AG08396 (cell line): ENCODE data around the gene OR52E6.

Experiments
- DNase-seq: peaks from one replicate; pipeline ENCODE4 v3.0.0; 2012; ENCODE audit warnings: low spot score, mixed read lengths

Gene OR52E6

GRCh38 chr11:5841797-5842196, at the start of gene OR52E6:
OR52E6 (minus strand) TSS chr11:5841897; CDS start chr11:5841897, 0 bp downstream.
- no peak for DNase-seq

- peak; percentile 3 for DNase-seq
These were observed 49.6 kb upstream of the OR52E6 start for GRCh38 chr11:5891216-5891800.

GRCh38 chr11:5887661-5888060, 46.0 kb upstream of the OR52E6 start:
- DNase-seq: no peak

- DNase-seq: no peak
These were observed 45.5 kb upstream of the OR52E6 start for GRCh38 chr11:5887172-5887571.

- no peak for DNase-seq
These were observed 40.1 kb upstream of the OR52E6 start for GRCh38 chr11:5881756-5882155.

- DNase-seq: no peak
These were observed 38.6 kb upstream of the OR52E6 start, which contains the start of gene OR52E4 for GRCh38 chr11:5880329-5880728. OR52E4 (plus strand) TSS chr11:5880629; CDS start chr11:5884293, 3,664 bp downstream.

GRCh38 chr11:5878564-5878963, 36.9 kb upstream of the OR52E6 start:
- no peak for DNase-seq

- no peak for DNase-seq
These were observed 24.1 kb upstream of the OR52E6 start for GRCh38 chr11:5865826-5866225.

- no peak for DNase-seq
These were observed 15.9 kb upstream of the OR52E6 start, which contains the start of gene OR52E8 for GRCh38 chr11:5857590-5857989. OR52E8 (minus strand) TSS chr11:5857690; CDS start chr11:5857690, 0 bp downstream.

- no peak for DNase-seq
These were observed 9.3 kb upstream of the OR52E6 start for GRCh38 chr11:5851002-5851401.

- no peak for DNase-seq
These were observed 6.0 kb upstream of the OR52E6 start for GRCh38 chr11:5847711-5848110.

GRCh38 chr11:5846701-5847100, 5.0 kb upstream of the OR52E6 start:
- DNase-seq: no peak

GRCh38 chr11:5837695-5838094, 4.0 kb downstream of the OR52E6 start:
- no peak for DNase-seq

GRCh38 chr11:5833446-5833845, 8.3 kb downstream of the OR52E6 start:
- DNase-seq: no peak

GRCh38 chr11:5831196-5831829, 10.4 kb downstream of the OR52E6 start:
- DNase-seq: no peak

- DNase-seq: no peak
These were observed 23.3 kb downstream of the OR52E6 start for GRCh38 chr11:5818245-5818886.

- no peak for DNase-seq
These were observed 26.2 kb downstream of the OR52E6 start for GRCh38 chr11:5815534-5815933.

- DNase-seq: no peak
These were observed 31.5 kb downstream of the OR52E6 start for GRCh38 chr11:5809905-5810795.

GRCh38 chr11:5809122-5809519, 32.6 kb downstream of the OR52E6 start:
- no peak for DNase-seq

GRCh38 chr11:5808500-5809121, 33.1 kb downstream of the OR52E6 start, which contains the start of gene OR52N2:
OR52N2 (plus strand) TSS chr11:5808924; CDS start chr11:5820336, 11,412 bp downstream.
- peak; percentile 51 for DNase-seq

- no peak for DNase-seq
These were observed 34.1 kb downstream of the OR52E6 start for GRCh38 chr11:5807580-5807979.

- DNase-seq: no peak
These were observed 37.7 kb downstream of the OR52E6 start for GRCh38 chr11:5803982-5804381.
